Endothelial cell of umbilical vein (primary cell): Measurements from ENCODE around the gene LGALS8. TPM values are rescaled to one million over a fixed set of nuclear protein-coding genes. Genes with fewer than 3 reads are reported as not detected.

ENCODE experiments used
- BruUV-seq: library from RNA; stranded (reverse); fragments of 400-500 nt; replicated peaks from 2 replicates; lab custom pipeline; 2021; lab: Mats Ljungman, UMichigan
- CTCF ChIA-PET: fragments of 300-600, 350-600 bp; sonication (Branson Sonifier 250); formaldehyde crosslinking; loops from one replicate; lab custom pipeline; 2021; ENCODE audit warnings: antibody characterized with exemption, inconsistent platforms; lab: Charles Lee
- POLR2A ChIA-PET: fragments of 300-600, 350-600 bp; sonication (Branson Sonifier 250); formaldehyde crosslinking; loops from one replicate; lab custom pipeline; 2021; ENCODE audit warnings: antibody characterized with exemption, inconsistent platforms; lab: Charles Lee
- DNase-seq: peaks from one replicate; pipeline ENCODE4 v3.0.0-alpha.2; 2011; ENCODE audit warnings: low read depth, low spot score
- FAIRE-seq: peaks from 2 replicates; lab custom pipeline; 2011; peaks lifted over from hg19 to GRCh38; lab: Jason Lieb, UNC
- H2AFZ ChIP-seq: 2 replicates; pipeline ENCODE4 v1.6.0; 2012; ENCODE audit warnings: low read depth, low read length, control low read depth, inconsistent platforms
- H3K27ac ChIP-seq: 2 replicates; pipeline ENCODE4 v1.5.1; 2011; ENCODE audit warnings: low read depth, mild to moderate bottlenecking, control low read depth, low read length, moderate library complexity; ENCODE audit not compliant: insufficient read depth
- H3K27me3 ChIP-seq, 2 experiments: 2 replicates each; pipeline versions ENCODE4 v1.6.0 to v1.6.1; 2011; ENCODE audit warnings: low read length in 2 of 2, mixed read lengths in 1 of 2; ENCODE audit not compliant: control insufficient read depth in 2 of 2, insufficient read depth in 2 of 2
- H3K36me3 ChIP-seq, 2 experiments: 2 replicates in 1 of 2; 3 replicates in 1 of 2; pipeline ENCODE4 v1.5.1; 2011; ENCODE audit warnings: low read length in 2 of 2, mild to moderate bottlenecking in 1 of 2, moderate library complexity in 1 of 2; ENCODE audit not compliant: control insufficient read depth in 2 of 2, insufficient read depth in 2 of 2; ENCODE audit errors: extremely low read depth in 1 of 2
- H3K4me1 ChIP-seq: 3 replicates; pipeline ENCODE4 v1.5.1; 2011; ENCODE audit warnings: mild to moderate bottlenecking, low read length; ENCODE audit not compliant: control insufficient read depth, insufficient read depth; ENCODE audit errors: extremely low read depth
- H3K4me2 ChIP-seq: 2 replicates; pipeline ENCODE4 v1.6.1; 2011; ENCODE audit warnings: low read length, control low read depth, mixed read lengths; ENCODE audit not compliant: insufficient read depth
- H3K4me3 ChIP-seq, 3 experiments: fragments of 200-600 bp in 1 of 3; sonication (generic), shearing (Covaris generic) in 1 of 3; replicated peaks in 1 of 3; 2 replicates each; pipeline ENCODE4 v1.5.1; 2011 to 2016; ENCODE audit warnings: control low read depth in 3 of 3, low read length in 3 of 3, mild to moderate bottlenecking in 2 of 3, inconsistent platforms in 1 of 3, low read depth in 1 of 3, moderate library complexity in 1 of 3; ENCODE audit not compliant: insufficient read depth in 1 of 3
- H3K79me2 ChIP-seq: 2 replicates; pipeline ENCODE4 v1.6.0; 2012; ENCODE audit warnings: low read length, inconsistent platforms; ENCODE audit not compliant: control insufficient read depth, insufficient read depth
- H3K9ac ChIP-seq: replicated peaks from 2 replicates; pipeline ENCODE3; 2011; ENCODE audit warnings: low read length, control low read depth; ENCODE audit not compliant: insufficient read depth; ENCODE audit errors: extremely low read depth
- H3K9me1 ChIP-seq: replicated peaks from 3 replicates; pipeline ENCODE4 v1.6.0; 2011; ENCODE audit warnings: mild to moderate bottlenecking, low read length; ENCODE audit not compliant: control insufficient read depth, insufficient read depth; ENCODE audit errors: extremely low read depth
- H3K9me3 ChIP-seq: replicated peaks from 2 replicates; pipeline ENCODE4 v1.5.1; 2012; ENCODE audit warnings: low read length, inconsistent platforms; ENCODE audit not compliant: control insufficient read depth, insufficient read depth
- H4K20me1 ChIP-seq: replicated peaks from 2 replicates; pipeline ENCODE3; 2011; ENCODE audit warnings: mild to moderate bottlenecking, low read length; ENCODE audit not compliant: control insufficient read depth, insufficient read depth; ENCODE audit errors: extremely low read depth
- CTCF ChIP-seq, 2 donors: IDR thresholded peaks; 1 replicate in 1 of 2; 2 replicates in 1 of 2; pipeline ENCODE4 v1.5.1; 2011; ENCODE audit warnings: low read length in 2 of 2, mild to moderate bottlenecking in 2 of 2, moderate library complexity in 2 of 2, control low read depth in 1 of 2, inconsistent platforms in 1 of 2, low read depth in 1 of 2; ENCODE audit not compliant: insufficient read depth in 1 of 2; ENCODE audit errors: extremely low read depth in 1 of 2
- EZH2 ChIP-seq: IDR thresholded peaks from 2 replicates; pipeline ENCODE4 v1.6.1; 2012; ENCODE audit warnings: borderline replicate concordance, low read depth, mild to moderate bottlenecking, moderate library complexity, low read length, inconsistent platforms; ENCODE audit not compliant: severe bottlenecking
- FOS ChIP-seq: IDR thresholded peaks from 2 replicates; pipeline ENCODE4 v1.6.1; 2011; ENCODE audit warnings: mild to moderate bottlenecking, low read length, moderate library complexity, borderline replicate concordance; ENCODE audit not compliant: insufficient read depth
- GATA2 ChIP-seq: IDR thresholded peaks from 2 replicates; pipeline ENCODE4 v1.7.0; 2011; ENCODE audit warnings: low read depth, mild to moderate bottlenecking, moderate library complexity, mixed read lengths, low read length; ENCODE audit not compliant: insufficient read length, insufficient read depth
- JUN ChIP-seq: IDR thresholded peaks from 2 replicates; pipeline ENCODE4 v1.6.1; 2011; ENCODE audit warnings: borderline replicate concordance, low read depth; ENCODE audit not compliant: insufficient read length, insufficient read depth
- MAX ChIP-seq: IDR thresholded peaks from 2 replicates; pipeline ENCODE4 v1.6.1; 2011; ENCODE audit not compliant: insufficient read depth, insufficient read length
- MYC ChIP-seq: IDR thresholded peaks from one replicate; pipeline ENCODE4 v1.6.1; 2011; ENCODE audit warnings: mild to moderate bottlenecking, low read depth, low read length
- POLR2A ChIP-seq: IDR thresholded peaks from 2 replicates; pipeline ENCODE4 v1.6.1; 2012; ENCODE audit warnings: low read depth, mild to moderate bottlenecking, control low read depth, low read length
- POLR2AphosphoS5 ChIP-seq: IDR thresholded peaks from 2 replicates; pipeline ENCODE4 v1.6.1; 2012; ENCODE audit warnings: low read depth, mild to moderate bottlenecking, control low read depth, low read length, moderate library complexity; ENCODE audit not compliant: insufficient read depth
- dilution Hi-C: fragments of 300-500 bp; cut with MboI; formaldehyde crosslinking; loops from one replicate; pipeline ENCODE4 v1.15.0; 2019; ENCODE audit warnings: low sequenced_read_pairs; ENCODE audit not compliant: extremely low pct_ligation_motif_present
- intact Hi-C: fragments of 100-400 bp; cut with micrococcal nuclease; formaldehyde crosslinking; loops from one replicate; pipeline ENCODE4 v1.10.0; 2022
- polyA plus RNA-seq, 4 experiments: library from polyadenylated mRNA; depleted of rRNA in 3 of 4; stranded (reverse) in 3 of 4; unstranded in 1 of 4; fragments of >200 nt; gene quantifications; 2 replicates each; pipeline versions ENCODE4 v1.2.1 to v1.2.3, GENCODE V29; 2011 to 2012; ENCODE audit warnings: missing spikeins in 1 of 4
- total RNA-seq: library from RNA; stranded (reverse); gene quantifications from 2 replicates; pipeline ENCODE4 v1.2.3, GENCODE V29; 2021

The LGALS8 gene
- total and polyA plus RNA-seq, 2 donors (not counting 3 experiments of a cell fraction or from before 2014, with no cell fraction given), result 45.6 to 49.9 TPM

GRCh38 chr1:236568285-236568894 is 44.6 kb downstream of the LGALS8 start:
- no peak overlapping the region for H3K9ac ChIP-seq
- FAIRE-seq, result no peak
- no peak for TF ChIP-seq CTCF (IDR thresholded peaks at IDR 0.05; ENCODE audit: extremely low read depth in 1 of 2, insufficient read depth in 1 of 2, low read depth in 1 of 2, low read length in 2 of 2)
- no peaks in the 10 kb centered on the region for H3K79me2 ChIP-seq
- POLR2A ChIA-PET, result no interaction called here
- no TSS peak for BruUV-seq
- no peak for DNase-seq
- H3K27ac ChIP-seq, result no peak overlapping the region
- no peaks in the 10 kb centered on the region for H3K4me1 ChIP-seq
- H3K36me3 ChIP-seq, result peaks cover 28 to 37% of the 10 kb centered on the region in 2 experiments
- CTCF ChIA-PET, result interaction anchor here (1.5 kb wide), 1 partner anchor 8 kb away, joined by 3 read pairs; no protein-coding TSS in a partner anchor
- intact Hi-C loops, result no loop called here
- no peaks in the 10 kb centered on the region for H3K9me1 ChIP-seq
- H3K9me3 ChIP-seq, result no peaks in the 10 kb centered on the region
- no peak overlapping the region for H3K4me2 ChIP-seq
- dilution Hi-C loops, result no loop called here
- no peak overlapping the region for H3K4me3 ChIP-seq
- no peaks in the 10 kb centered on the region for H4K20me1 ChIP-seq
- no peak overlapping the region for H2AFZ ChIP-seq
- H3K27me3 ChIP-seq, result no peaks in the 10 kb centered on the region

- no peak for FAIRE-seq
- intact Hi-C loops, result no loop called here
Observed at GRCh38 chr1:236575523-236575922, 51.7 kb downstream of the LGALS8 start.

More at GRCh38 chr1:236575523-236575922, 51.7 kb downstream of the LGALS8 start:
- POLR2A ChIA-PET, result no interaction called here
- Histone ChIP-seq H3K27me3 (no peaks in the 10 kb centered on the region), H3K36me3 (peaks cover 13 to 21% of the 10 kb centered on the region in 2 experiments), H4K20me1 (no peaks in the 10 kb centered on the region), H3K4me2 (no peak overlapping the region), H3K9me3 (no peaks in the 10 kb centered on the region), H2AFZ (no peak overlapping the region), H3K27ac (no peak overlapping the region), H3K79me2 (no peaks in the 10 kb centered on the region), H3K4me3 (no peak overlapping the region), H3K9ac (no peak overlapping the region), H3K4me1 (no peaks in the 10 kb centered on the region), H3K9me1 (no peaks in the 10 kb centered on the region)
- CTCF ChIA-PET, result no interaction called here
- DNase-seq, result no peak
- dilution Hi-C loops, result no loop called here
- TF ChIP-seq MAX (no peak), POLR2AphosphoS5 (no peak), MYC (no peak), GATA2 (no peak), POLR2A (no peak), FOS (no peak), CTCF (IDR thresholded peaks at IDR 0.05; ENCODE audit: extremely low read depth in 1 of 2, insufficient read depth in 1 of 2, low read depth in 1 of 2, low read length in 2 of 2) (no peak), EZH2 (no peak), JUN (no peak)
- no TSS peak for BruUV-seq
